SH-SY5Y (cell line): ENCODE results near the gene SPDYE2B.
"Not testable (repeated sequence)": the region's sequence is repeated elsewhere in the genome, so short reads cannot be mapped to it uniquely, and the experiment has no call there.

Experiments
- GATA2 ChIP-seq: IDR thresholded peaks from 2 replicates; pipeline ENCODE4 v1.6.1; 2011; ENCODE audit warnings: mild to moderate bottlenecking, low read depth, low read length
- GATA3 ChIP-seq: IDR thresholded peaks from 2 replicates; pipeline ENCODE4 v1.6.1; 2011; ENCODE audit warnings: low read depth, mild to moderate bottlenecking, low read length, moderate library complexity

The SPDYE2B gene

GRCh38 chr7:102649924-102650323 lies at the start of gene SPDYE2B:
Gene SPDYE2B (plus strand): TSS chr7:102650319. CDS start chr7:102652349, 2,030 bp downstream.
- TF ChIP-seq GATA2, GATA3: not testable (repeated sequence)

- not testable (repeated sequence) for TF ChIP-seq GATA3, GATA2
Measured at GRCh38 chr7:102616507-102617125, 33.5 kb upstream of the SPDYE2B start, which contains the start of gene RASA4. Gene RASA4 (minus strand): TSS chr7:102616756. CDS start chr7:102616689, 67 bp downstream.

GRCh38 chr7:102630622-102631021 lies 19.5 kb upstream of the SPDYE2B start:
- peak; percentile 76 for TF ChIP-seq GATA2

GRCh38 chr7:102642691-102643090 lies 7.4 kb upstream of the SPDYE2B start, which contains the start of gene UPK3BL1:
Gene UPK3BL1 (minus strand): TSS chr7:102642791. CDS start chr7:102642741, 50 bp downstream.
- not testable (repeated sequence) for TF ChIP-seq GATA2, GATA3

GRCh38 chr7:102671166-102671955 lies 21.2 kb downstream of the SPDYE2B start, which contains the start of gene POLR2J2:
Gene POLR2J2 (minus strand): TSS chr7:102671663. CDS start chr7:102671601, 62 bp downstream.
- not testable (repeated sequence) for TF ChIP-seq GATA3, GATA2
